K562 (cell line): ENCODE data around the gene TENM3. TPM values are rescaled to one million over a fixed set of nuclear protein-coding genes. Genes with fewer than 3 reads are reported as not detected.

Experiments used
- ATAC-seq: fragments of 200-7000 bp; cut with Tn5 transposase; 3 replicates; pipeline ENCODE4 v1.9.1; 2020; ENCODE audit warnings: moderate library complexity
- BruUV-seq: library from RNA; stranded (reverse); fragments of 400-500 nt; replicated peaks from 2 replicates; lab custom pipeline; 2021; lab: Mats Ljungman, UMichigan
- CTCF ChIA-PET: fragments of 300-600 bp; formaldehyde crosslinking; extraction: SDS; loops from one replicate; lab custom pipeline; 2021; ENCODE audit warnings: low intra/inter-chr PET ratio; lab: Yijun Ruan, JAX
- POLR2A ChIA-PET: fragments of 300-600, 350-650 bp; sonication (Branson Sonifier 250); formaldehyde crosslinking; extraction: SDS; loops from one replicate; lab custom pipeline; 2021; ENCODE audit warnings: antibody characterized with exemption, inconsistent platforms; lab: Yijun Ruan, JAX
- DNase-seq, 4 experiments: peaks; one replicate each; pipeline versions ENCODE4 v3.0.0 to v3.0.0-alpha.2; 2011 to 2018; ENCODE audit warnings: low spot score in 3 of 4, mixed read lengths in 3 of 4; ENCODE audit errors: extremely low read depth in 1 of 4
- FAIRE-seq: peaks from 2 replicates; lab custom pipeline; 2011; peaks lifted over from hg19 to GRCh38; lab: Jason Lieb, UNC
- H2AFZ ChIP-seq: 2 replicates; pipeline ENCODE4 v1.6.0; 2011; ENCODE audit warnings: low read depth, low read length, control low read depth, inconsistent platforms
- H3K27ac ChIP-seq: fragments of 200-600 bp; 3 replicates; pipeline ENCODE4 v1.8.0; 2011; ENCODE audit warnings: low read depth, mild to moderate bottlenecking, control low read depth, inconsistent platforms, low read length, moderate library complexity, mixed read lengths; ENCODE audit errors: extremely low read depth
- H3K27me3 ChIP-seq, 2 experiments: fragments of 300-600 bp in 1 of 2; 2 replicates in 1 of 2; 3 replicates in 1 of 2; pipeline versions ENCODE4 v1.6.0 to v1.8.0; 2011; ENCODE audit warnings: inconsistent platforms in 2 of 2, low read length in 2 of 2, mild to moderate bottlenecking in 1 of 2, mixed read lengths in 1 of 2, moderate library complexity in 1 of 2; ENCODE audit not compliant: control insufficient read depth in 2 of 2, insufficient read depth in 2 of 2
- H3K36me3 ChIP-seq: fragments of 300-600 bp; 3 replicates; pipeline ENCODE4 v1.8.0; 2011; ENCODE audit warnings: mild to moderate bottlenecking, low read length, inconsistent platforms; ENCODE audit not compliant: control insufficient read depth, insufficient read depth
- H3K4me1 ChIP-seq, 2 experiments: fragments of 200-600 bp in 1 of 2; replicated peaks in 1 of 2; 2 replicates in 1 of 2; 3 replicates in 1 of 2; pipeline versions ENCODE4 v1.5.1 to v1.8.0; 2011; ENCODE audit warnings: inconsistent platforms in 2 of 2, low read length in 2 of 2, mild to moderate bottlenecking in 1 of 2, mixed read lengths in 1 of 2, moderate library complexity in 1 of 2; ENCODE audit not compliant: control insufficient read depth in 2 of 2, insufficient read depth in 2 of 2
- H3K4me2 ChIP-seq: 2 replicates; pipeline ENCODE4 v1.6.1; 2011; ENCODE audit warnings: low read length, control low read depth, inconsistent platforms, mixed read lengths; ENCODE audit not compliant: insufficient read depth
- H3K4me3 ChIP-seq: fragments of 200-600 bp; sonication (generic), shearing (Covaris generic); 2 replicates; pipeline ENCODE4 v1.5.1; 2016; ENCODE audit warnings: control low read depth, inconsistent platforms
- H3K79me2 ChIP-seq: fragments of 200-600 bp; 3 replicates; pipeline ENCODE4 v1.8.0; 2011; ENCODE audit warnings: low read length, inconsistent platforms; ENCODE audit not compliant: control insufficient read depth, insufficient read depth
- H3K9ac ChIP-seq, 2 experiments: 2 replicates each; pipeline versions ENCODE4 v1.6.0 to v1.6.1; 2011; ENCODE audit warnings: low read depth in 2 of 2, low read length in 2 of 2, control low read depth in 1 of 2, inconsistent platforms in 1 of 2, mild to moderate bottlenecking in 1 of 2, mixed read lengths in 1 of 2; ENCODE audit not compliant: insufficient read depth in 1 of 2
- H3K9me1 ChIP-seq: one replicate; pipeline ENCODE4 v1.6.0; 2011; ENCODE audit warnings: inconsistent platforms, mild to moderate bottlenecking, low read length, moderate library complexity; ENCODE audit not compliant: control insufficient read depth, insufficient read depth
- H3K9me3 ChIP-seq: replicated peaks from 2 replicates; pipeline ENCODE4 v1.5.1; 2011; ENCODE audit warnings: low read depth, low read length, inconsistent platforms; ENCODE audit not compliant: control insufficient read depth, insufficient read depth
- H4K20me1 ChIP-seq: replicated peaks from 2 replicates; pipeline ENCODE4 v1.6.1; 2011; ENCODE audit warnings: low read length, inconsistent platforms, mixed read lengths; ENCODE audit not compliant: control insufficient read depth, insufficient read depth
- CBFB ChIP-seq: sonication (generic); formaldehyde crosslinking; IDR thresholded peaks from 2 replicates; pipeline ENCODE4 v1.4.0; 2020; ENCODE audit warnings: mild to moderate bottlenecking, missing genetic modification reagents
- ZC3H11A ChIP-seq: IDR thresholded peaks from 2 replicates; pipeline ENCODE4 v1.6.1; 2012; ENCODE audit warnings: low read depth, low read length, improper control_type of control experiment
- WGBS: fragments of 100-300 bp; shearing (Covaris generic); methylation state at CpG from one replicate; pipeline ENCODE4 v1.1.6; 2016; ENCODE audit warnings: low coverage, mixed read lengths; ENCODE audit not compliant: insufficient coverage; ENCODE audit errors: missing lambda C conversion rate; 5-methylcytosine and 5-hydroxymethylcytosine counted together
- in situ Hi-C: fragments of 300-500 bp; cut with MboI; formaldehyde crosslinking; loops from 4 replicates; pipeline ENCODE4 v1.15.0; 2018; ENCODE audit warnings: inconsistent platforms, mixed read lengths
- intact Hi-C: fragments of 100-400 bp; cut with micrococcal nuclease; formaldehyde crosslinking; loops from 2 replicates; pipeline ENCODE4 v1.14.2; 2022
- polyA plus RNA-seq, 8 experiments: library from polyadenylated mRNA; depleted of rRNA in 4 of 8; stranded (reverse) in 5 of 8; unstranded in 3 of 8; fragments of >200 nt; fragmentation: Nextera tagmentation in 2 of 8; fragmentation: Illumina TruSeq in 1 of 8; extraction: Ambion mirVana in 2 of 8; extraction: Trizol in 1 of 8; gene quantifications; 2 replicates each; pipeline versions ENCODE4 v1.2.1 to v1.2.3, GENCODE V29; 2011 to 2014; ENCODE audit warnings: inconsistent platforms in 1 of 8, missing spikeins in 1 of 8
- total RNA-seq, 7 experiments: library from RNA; depleted of rRNA in 6 of 7; stranded (reverse); fragments of >200 nt in 6 of 7; fragmentation: Illumina TruSeq in 2 of 7; extraction: Trizol in 2 of 7; gene quantifications; 2 replicates each; pipeline versions ENCODE4 v1.2.1 to v1.2.3, GENCODE V29; 2011 to 2021; ENCODE audit warnings: low replicate concordance in 1 of 7
- TF ChIP-seq, protein P1 (sequence below): fragments of 250-450 bp; sonication (Bioruptor Pico); IDR thresholded peaks from 2 replicates; pipeline ENCODE4 v1.4.0; 2020

TENM3 gene
- total and polyA plus RNA-seq, 9 of the 15 experiments (the other 6 are each of a cell fraction or from before 2014, with no cell fraction given): 0.01 to 0.02 TPM; not detected in 7

DNA sequence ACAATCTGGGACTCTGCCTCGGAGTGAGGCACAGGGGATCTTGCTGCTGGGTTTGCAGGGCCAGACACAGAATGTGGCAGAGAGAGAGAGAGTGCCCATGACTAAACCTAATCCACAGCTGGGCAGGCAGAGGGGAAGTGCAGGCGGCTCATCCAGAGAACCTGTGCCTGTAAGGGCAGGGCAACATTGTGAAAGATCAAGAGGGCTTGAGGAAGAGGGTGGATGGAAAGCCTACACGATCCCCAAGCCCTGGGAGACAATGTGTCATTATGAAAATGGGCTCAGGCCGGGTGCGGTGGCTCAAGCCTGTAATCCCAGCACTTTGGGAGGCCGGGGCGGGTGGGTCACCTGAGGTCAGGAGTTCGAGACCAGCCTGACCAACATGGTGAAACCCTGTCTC is 40.6 kb upstream of the TENM3 start:
- Histone ChIP-seq H3K79me2 (no peaks in the 10 kb centered on the region), H3K4me2 (no peak overlapping the region), H3K4me1 (no peaks in the 10 kb centered on the region), H3K36me3 (no peaks in the 10 kb centered on the region), H3K9ac (no peak overlapping the region), H3K4me3 (no peak overlapping the region), H3K27me3 (no peaks in the 10 kb centered on the region; a peak in 1 of 5 replicates), H3K9me3 (no peaks in the 10 kb centered on the region), H3K27ac (no peak overlapping the region), H2AFZ (no peak overlapping the region), H3K9me1 (no peaks in the 10 kb centered on the region), H4K20me1 (no peaks in the 10 kb centered on the region)
- DNase-seq (no peak), ATAC-seq (no peak), FAIRE-seq (no peak)
- POLR2A ChIA-PET: no interaction called here
- CTCF ChIA-PET: no interaction called here
- BruUV-seq: no TSS peak
- intact Hi-C loops: no loop called here
- in situ Hi-C loops: no loop called here
- 1% methylated on average over 8 of the region's 8 CpGs for WGBS
- TF ChIP-seq, protein P1, sequence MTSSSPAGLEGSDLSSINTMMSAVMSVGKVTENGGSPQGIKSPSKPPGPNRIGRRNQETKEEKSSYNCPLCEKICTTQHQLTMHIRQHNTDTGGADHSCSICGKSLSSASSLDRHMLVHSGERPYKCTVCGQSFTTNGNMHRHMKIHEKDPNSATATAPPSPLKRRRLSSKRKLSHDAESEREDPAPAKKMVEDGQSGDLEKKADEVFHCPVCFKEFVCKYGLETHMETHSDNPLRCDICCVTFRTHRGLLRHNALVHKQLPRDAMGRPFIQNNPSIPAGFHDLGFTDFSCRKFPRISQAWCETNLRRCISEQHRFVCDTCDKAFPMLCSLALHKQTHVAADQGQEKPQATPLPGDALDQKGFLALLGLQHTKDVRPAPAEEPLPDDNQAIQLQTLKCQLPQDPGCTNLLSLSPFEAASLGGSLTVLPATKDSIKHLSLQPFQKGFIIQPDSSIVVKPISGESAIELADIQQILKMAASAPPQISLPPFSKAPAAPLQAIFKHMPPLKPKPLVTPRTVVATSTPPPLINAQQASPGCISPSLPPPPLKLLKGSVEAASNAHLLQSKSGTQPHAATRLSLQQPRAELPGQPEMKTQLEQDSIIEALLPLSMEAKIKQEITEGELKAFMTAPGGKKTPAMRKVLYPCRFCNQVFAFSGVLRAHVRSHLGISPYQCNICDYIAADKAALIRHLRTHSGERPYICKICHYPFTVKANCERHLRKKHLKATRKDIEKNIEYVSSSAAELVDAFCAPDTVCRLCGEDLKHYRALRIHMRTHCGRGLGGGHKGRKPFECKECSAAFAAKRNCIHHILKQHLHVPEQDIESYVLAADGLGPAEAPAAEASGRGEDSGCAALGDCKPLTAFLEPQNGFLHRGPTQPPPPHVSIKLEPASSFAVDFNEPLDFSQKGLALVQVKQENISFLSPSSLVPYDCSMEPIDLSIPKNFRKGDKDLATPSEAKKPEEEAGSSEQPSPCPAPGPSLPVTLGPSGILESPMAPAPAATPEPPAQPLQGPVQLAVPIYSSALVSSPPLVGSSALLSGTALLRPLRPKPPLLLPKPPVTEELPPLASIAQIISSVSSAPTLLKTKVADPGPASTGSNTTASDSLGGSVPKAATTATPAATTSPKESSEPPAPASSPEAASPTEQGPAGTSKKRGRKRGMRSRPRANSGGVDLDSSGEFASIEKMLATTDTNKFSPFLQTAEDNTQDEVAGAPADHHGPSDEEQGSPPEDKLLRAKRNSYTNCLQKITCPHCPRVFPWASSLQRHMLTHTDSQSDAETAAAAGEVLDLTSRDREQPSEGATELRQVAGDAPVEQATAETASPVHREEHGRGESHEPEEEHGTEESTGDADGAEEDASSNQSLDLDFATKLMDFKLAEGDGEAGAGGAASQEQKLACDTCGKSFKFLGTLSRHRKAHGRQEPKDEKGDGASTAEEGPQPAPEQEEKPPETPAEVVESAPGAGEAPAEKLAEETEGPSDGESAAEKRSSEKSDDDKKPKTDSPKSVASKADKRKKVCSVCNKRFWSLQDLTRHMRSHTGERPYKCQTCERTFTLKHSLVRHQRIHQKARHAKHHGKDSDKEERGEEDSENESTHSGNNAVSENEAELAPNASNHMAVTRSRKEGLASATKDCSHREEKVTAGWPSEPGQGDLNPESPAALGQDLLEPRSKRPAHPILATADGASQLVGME: no peak
- TF ChIP-seq ZC3H11A (no peak), CBFB (CRISPR knock-in tag) (no peak)
